NCI-H82 treated with DMSO at 0.1 percent for 48 hours (cell line): Measurements from ENCODE around the gene UBE2E3.
"Not testable (repeated sequence)": the region's sequence is repeated elsewhere in the genome, so short reads cannot be mapped to it uniquely, and the experiment has no call there.

ENCODE experiments used
- DNase-seq: peaks from one replicate; lab custom pipeline; 2025; ENCODE audit not compliant: unreplicated experiment; lab: John Stamatoyannopoulos, UW

The UBE2E3 gene

GRCh38 chr2:181073896-181074295, 93.5 kb downstream of the UBE2E3 start:
- no peak for DNase-seq

DNA sequence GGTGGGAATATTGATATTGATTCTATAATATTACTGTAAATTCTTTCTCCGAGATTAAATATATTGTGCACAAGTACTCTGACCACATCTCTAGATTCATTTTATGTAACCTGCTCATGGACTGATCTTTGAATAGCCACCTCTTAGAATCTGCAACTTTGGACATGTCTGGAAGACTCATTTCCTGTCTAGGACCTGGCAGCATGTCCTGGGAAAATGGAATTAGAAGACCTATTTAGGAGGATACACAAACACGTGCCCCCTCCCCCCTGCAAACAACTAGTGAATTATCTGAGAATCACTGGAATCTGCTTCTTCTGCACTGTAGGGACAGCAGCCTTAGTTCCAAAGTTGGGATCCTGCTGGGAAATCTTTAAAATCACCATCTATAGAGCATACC, 94.1 kb downstream of the UBE2E3 start:
- no peak for DNase-seq

- no peak for DNase-seq
Measured at GRCh38 chr2:181076658-181077057, 96.3 kb downstream of the UBE2E3 start.

- DNase-seq: peak; percentile 22
Measured at GRCh38 chr2:181077128-181077709, 96.8 kb downstream of the UBE2E3 start.

DNA sequence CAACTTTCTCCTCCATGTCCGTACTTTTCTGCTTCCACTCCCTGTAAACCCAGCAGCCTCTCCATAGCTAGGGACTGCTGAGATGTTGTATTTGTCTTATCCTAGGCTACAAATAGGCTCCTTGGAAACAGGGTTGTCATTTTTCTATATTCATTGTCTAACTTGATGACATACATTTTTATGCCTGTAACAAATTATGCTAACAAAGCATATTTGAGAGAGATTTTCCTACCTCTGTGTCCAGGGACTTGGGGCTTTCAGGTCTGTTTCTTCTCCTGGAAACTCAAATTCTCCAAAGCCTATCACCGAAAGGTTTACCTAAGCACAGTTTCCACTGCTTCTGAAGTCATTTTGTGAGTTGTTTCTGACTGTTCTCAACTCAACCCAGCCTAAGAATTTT, 102.7 kb downstream of the UBE2E3 start:
- DNase-seq: no peak

DNA sequence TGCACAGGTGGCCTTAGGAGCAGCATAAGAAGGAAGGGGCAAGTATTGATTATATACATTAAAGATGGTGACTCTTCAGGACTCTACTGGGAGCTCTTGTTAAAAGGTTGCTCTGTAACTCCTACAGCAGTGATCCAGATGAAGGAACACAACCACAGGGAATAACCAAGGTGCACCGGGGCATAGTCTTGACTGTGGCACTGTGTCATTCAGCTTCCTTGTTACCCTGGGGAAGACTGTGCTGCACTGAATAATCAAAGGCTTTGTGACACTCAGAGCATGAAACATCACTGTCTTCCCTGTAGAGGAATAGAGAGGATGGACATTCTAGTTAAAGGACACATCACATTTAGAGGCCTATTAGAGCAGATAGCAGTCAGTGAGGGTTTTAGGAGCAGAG, 105.3 kb downstream of the UBE2E3 start:
- DNase-seq: no peak

GRCh38 chr2:181091920-181092319, 111.5 kb downstream of the UBE2E3 start:
- DNase-seq: not testable (repeated sequence)

DNA sequence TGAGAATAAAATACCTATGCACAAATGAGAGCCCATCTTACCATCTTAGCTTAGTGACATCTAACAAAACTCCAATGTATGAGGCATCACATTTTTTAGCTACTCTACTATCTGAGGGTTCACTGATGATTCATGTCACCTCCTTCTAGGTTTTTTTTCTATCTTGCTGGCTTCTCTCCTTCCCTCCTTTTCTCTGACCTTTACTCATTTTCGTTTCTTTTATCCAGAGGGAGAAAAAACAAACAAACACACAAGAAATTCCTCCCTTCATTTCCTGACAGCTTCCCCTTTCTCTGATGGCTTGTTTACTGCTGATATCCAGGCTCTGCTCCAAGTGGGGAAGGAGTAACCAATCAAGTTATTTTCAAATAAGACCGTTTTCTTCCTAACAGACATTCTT, 115.1 kb downstream of the UBE2E3 start:
- no peak for DNase-seq

DNA sequence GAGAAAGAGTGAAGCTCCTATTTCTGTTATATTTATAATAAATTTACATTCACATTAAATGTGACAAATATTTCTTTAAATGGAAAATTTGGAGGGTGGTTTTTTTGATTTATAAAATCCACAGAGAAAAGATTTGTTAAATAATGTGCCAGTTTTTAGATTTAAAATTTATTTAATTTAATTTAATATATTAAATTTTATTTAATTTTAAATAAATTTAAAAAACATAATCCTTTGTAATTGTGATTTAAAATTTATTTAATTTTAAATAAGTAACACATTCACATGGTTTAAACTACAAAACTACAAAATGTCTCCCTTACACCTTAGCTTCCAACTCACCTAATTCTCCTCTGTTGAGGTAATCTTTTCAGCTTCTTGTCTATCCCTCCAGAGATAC, 123.3 kb downstream of the UBE2E3 start:
- DNase-seq: no peak

DNA sequence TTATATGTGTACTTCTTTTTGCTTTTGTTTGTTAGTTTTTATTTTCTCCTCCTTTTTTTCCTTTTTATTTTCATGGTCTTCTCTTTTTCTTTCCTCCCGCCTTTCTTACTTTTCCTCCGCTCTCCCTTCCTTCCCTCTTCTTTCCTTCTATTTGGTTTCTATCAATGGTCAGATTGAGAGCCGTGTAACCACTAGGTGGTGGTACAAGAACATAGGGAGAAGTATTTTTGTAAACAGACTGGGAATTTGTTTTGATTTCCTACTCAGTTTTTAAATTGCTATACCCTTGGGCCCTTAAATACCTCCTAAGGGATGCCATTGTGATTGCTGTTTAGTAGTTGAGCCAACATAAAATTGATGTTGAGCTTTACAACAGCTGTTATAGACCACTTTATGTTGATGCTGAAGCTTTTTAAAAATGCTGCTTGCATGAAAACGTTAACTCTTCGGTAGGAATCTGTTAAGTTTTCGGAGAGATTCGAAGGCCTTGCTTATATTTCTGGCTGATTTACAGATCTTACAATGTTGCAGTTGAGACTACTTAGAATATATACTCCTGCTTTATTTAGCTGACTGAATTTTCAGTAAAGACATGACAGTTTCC, 124.2 kb downstream of the UBE2E3 start:
- peak; percentile 70 for DNase-seq

GRCh38 chr2:181105562-181105961, 125.2 kb downstream of the UBE2E3 start:
- DNase-seq: no peak

GRCh38 chr2:181106229-181106628, 125.8 kb downstream of the UBE2E3 start:
- DNase-seq: peak; percentile 93

DNA sequence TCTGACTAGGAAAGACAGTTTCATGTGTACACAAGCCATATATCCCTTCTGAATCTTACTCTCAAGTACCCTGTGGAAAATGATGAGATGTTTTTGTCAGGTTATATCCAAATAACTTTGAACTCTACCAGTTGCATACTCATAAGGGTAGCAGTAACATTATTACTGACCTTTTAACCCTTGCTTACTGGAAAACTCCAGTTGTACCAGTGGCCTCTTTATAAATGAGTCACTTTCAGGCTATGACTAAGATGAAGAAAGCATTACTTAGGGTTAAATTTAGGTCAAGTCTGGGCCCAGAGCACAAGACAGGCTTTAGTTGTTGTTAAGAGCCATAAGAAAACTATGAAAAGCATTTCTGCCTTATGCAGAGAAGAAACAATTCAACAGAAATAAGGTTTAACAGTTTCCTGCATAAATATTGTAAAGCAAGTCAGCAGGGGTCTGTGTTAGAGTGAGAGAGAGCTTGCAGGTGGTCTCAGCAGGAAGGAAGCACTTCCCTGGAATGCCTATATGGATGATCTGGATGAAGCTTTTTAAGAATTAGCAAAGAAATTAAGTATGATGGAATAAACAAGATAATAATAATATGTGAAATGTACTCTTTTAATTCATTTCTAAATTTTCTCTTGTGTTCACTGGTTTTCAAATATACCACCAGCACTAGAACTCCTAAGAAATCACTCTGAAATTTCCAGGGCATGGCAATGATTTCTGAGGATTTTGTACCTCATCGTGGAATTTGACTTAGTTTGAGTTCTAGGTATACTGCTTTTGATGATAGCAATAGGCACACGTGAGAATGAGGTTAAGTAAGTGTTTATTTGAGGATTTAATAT, 126.6 kb downstream of the UBE2E3 start:
- peak; percentile 56 for DNase-seq

- DNase-seq: no peak
Measured at GRCh38 chr2:181107628-181107945, 127.2 kb downstream of the UBE2E3 start.

GRCh38 chr2:181111059-181111458, 130.7 kb downstream of the UBE2E3 start:
- no peak for DNase-seq

DNA sequence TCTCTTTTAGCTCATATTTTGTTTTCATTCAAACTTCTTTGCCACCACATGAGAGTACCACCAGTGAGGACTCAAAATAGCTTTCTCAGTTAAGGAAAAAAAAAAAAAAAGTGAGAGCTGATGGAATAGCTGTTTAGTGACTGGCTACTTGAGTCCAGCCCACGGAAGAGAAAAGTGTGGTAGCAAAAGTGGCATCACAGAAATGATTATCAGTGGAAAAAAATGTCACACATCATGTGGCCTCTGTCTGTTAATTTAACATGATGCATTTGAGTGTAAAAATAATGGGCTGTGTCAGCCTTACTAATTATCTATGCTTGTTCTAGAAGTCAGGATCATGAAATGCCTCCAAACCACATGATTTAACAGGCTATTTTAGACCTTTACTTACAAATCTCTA, 132.5 kb downstream of the UBE2E3 start:
- no peak for DNase-seq
